Adrenal gland (tissue), 12 donors: ENCODE measurements around the gene INCENP. TPM values are rescaled to one million over a fixed set of nuclear protein-coding genes. Genes with fewer than 3 reads are reported as not detected.
A peak's percentile ranks its signal among the peaks of the same experiment; 100 is the strongest.

Experiments used
- DNase-seq, 7 donors: peaks; one replicate each; pipeline ENCODE4 v3.0.0-alpha.2; 2019 to 2020
- H3K27ac ChIP-seq, 5 donors: fragments of 200-600 bp; sonication (generic) in 4 of 5; 1 replicate in 3 of 5; 2 replicates in 2 of 5; pipeline versions ENCODE4 v1.5.1 to v1.8.0; 2016 to 2020; ENCODE audit warnings: mild to moderate bottlenecking in 1 of 5
- H3K27me3 ChIP-seq: fragments of 200-600 bp; 2 replicates; pipeline ENCODE4 v1.8.0; 2021
- H3K36me3 ChIP-seq, 2 donors: fragments of 200-600 bp; replicated peaks in 1 of 2; 1 replicate in 1 of 2; 2 replicates in 1 of 2; pipeline versions ENCODE4 v1.5.1 to v1.8.0; 2018 to 2022
- H3K4me1 ChIP-seq, 2 donors: fragments of 200-600 bp; replicated peaks in 1 of 2; 1 replicate in 1 of 2; 2 replicates in 1 of 2; pipeline versions ENCODE4 v1.5.1 to v1.8.0; 2018 to 2021
- H3K4me3 ChIP-seq, 4 donors: fragments of 200-600 bp; sonication (generic) in 3 of 4; one replicate each; pipeline ENCODE4 v1.5.1; 2016 to 2018
- H3K9me3 ChIP-seq, 3 donors: fragments of 200-600 bp; sonication (generic) in 1 of 3; replicated peaks in 1 of 3; 1 replicate in 2 of 3; 2 replicates in 1 of 3; pipeline versions ENCODE4 v1.5.1 to v1.8.0; 2016 to 2021
- POLR2A ChIP-seq, 2 donors: fragments of 450-650 bp; IDR thresholded peaks; one replicate each; pipeline ENCODE4 v1.6.1; 2017; ENCODE audit warnings: antibody characterized with exemption in 2 of 2, mild to moderate bottlenecking in 2 of 2, moderate library complexity in 1 of 2
- WGBS, 4 donors: extraction: QIAGEN DNeasy Blood & Tissue Kit in 2 of 4; methylation state at CpG; one replicate each; pipeline versions ENCODE4 v1.1.5 to v1.1.7; 2013 to 2017; 5-methylcytosine and 5-hydroxymethylcytosine counted together
- intact Hi-C, 2 donors: fragments of 100-400 bp; cut with DNase I; formaldehyde crosslinking; loops; one replicate each; pipeline versions ENCODE4 v1.14.1 to v1.15.0; 2022 to 2023
- polyA plus RNA-seq, 3 donors: library from polyadenylated mRNA; stranded (reverse); fragments of 200-250 nt in 2 of 3; fragments of 350-450 nt in 1 of 3; fragmentation: Illumina TruSeq in 1 of 3; extraction: RNeasy Lipid Tissue Mini Kit (QIAGEN cat#74804) in 1 of 3; gene quantifications; one replicate each; pipeline ENCODE4 v1.2.3, GENCODE V29; 2013 to 2014
- total RNA-seq, 9 donors: library from RNA; depleted of rRNA in 4 of 9; stranded (reverse); fragments of >200 nt in 4 of 9; fragments of 120-200 nt in 1 of 9; fragmentation: NEBNext Ultra II Directional in 1 of 9; extraction: Animal tissue kit (Norgen Biotek cat#: 25700) in 1 of 9; gene quantifications; one replicate each; pipeline versions ENCODE4 v1.1.0 to v1.2.4, GENCODE V29; 2013 to 2023
- TF ChIP-seq, protein P1 (sequence below), 6 experiments: fragments of 450-650 bp in 4 of 6; fragments of 200-600 bp in 2 of 6; sonication (generic) in 1 of 6; IDR thresholded peaks; 1 replicate in 5 of 6; 2 replicates in 1 of 6; pipeline versions ENCODE4 v1.5.1 to v1.8.0; 2016 to 2021; ENCODE audit warnings: antibody characterized with exemption in 6 of 6, mild to moderate bottlenecking in 2 of 6, moderate library complexity in 1 of 6
- donor health status: healthy with polysubstance abuse.
- donor health status: Bipolar disorder and iron deficiency.
- donor health status: DM: yes; HTN: yes; CAD: no.
- donor health status: DM: no; HTN: no; CAD: no.
- donor health status: DM: no; HTN: no; CAD: no.
- donor health status: DM: yes; HTN: yes; CAD: no.

INCENP gene
- total and polyA plus RNA-seq, 12 donors, result 1.4 to 23.2 (median 13.8) TPM

DNA sequence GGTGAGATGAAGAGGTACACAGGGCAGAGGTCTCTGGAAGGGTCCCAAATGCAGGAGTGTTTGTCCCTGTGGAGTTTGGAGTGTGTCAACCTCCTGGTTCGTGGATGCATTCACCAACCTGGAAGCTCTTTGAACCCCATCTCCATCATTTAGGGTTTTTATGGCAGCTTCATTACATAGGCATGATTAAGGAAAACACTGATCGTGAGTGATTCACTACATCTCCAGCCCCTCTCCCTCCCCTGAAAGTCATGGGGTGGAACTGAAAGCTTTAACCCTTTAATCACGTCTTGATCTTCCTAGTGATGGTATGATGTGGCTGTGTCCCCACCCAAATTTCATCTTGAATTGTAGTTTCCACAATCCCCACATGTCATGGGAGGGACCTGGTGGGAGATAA, 19.8 kb upstream of the INCENP start:
- no peaks in the 10 kb centered on the region for H3K36me3 ChIP-seq
- no peaks in the 10 kb centered on the region for H3K27me3 ChIP-seq
- WGBS, 4 donors, result 37 to 48% (median 43%) methylated on average over 3 of the region's 3 CpGs
- H3K9me3 ChIP-seq, result no peaks in the 10 kb centered on the region
- no peak for DNase-seq
- TF ChIP-seq, protein P1, sequence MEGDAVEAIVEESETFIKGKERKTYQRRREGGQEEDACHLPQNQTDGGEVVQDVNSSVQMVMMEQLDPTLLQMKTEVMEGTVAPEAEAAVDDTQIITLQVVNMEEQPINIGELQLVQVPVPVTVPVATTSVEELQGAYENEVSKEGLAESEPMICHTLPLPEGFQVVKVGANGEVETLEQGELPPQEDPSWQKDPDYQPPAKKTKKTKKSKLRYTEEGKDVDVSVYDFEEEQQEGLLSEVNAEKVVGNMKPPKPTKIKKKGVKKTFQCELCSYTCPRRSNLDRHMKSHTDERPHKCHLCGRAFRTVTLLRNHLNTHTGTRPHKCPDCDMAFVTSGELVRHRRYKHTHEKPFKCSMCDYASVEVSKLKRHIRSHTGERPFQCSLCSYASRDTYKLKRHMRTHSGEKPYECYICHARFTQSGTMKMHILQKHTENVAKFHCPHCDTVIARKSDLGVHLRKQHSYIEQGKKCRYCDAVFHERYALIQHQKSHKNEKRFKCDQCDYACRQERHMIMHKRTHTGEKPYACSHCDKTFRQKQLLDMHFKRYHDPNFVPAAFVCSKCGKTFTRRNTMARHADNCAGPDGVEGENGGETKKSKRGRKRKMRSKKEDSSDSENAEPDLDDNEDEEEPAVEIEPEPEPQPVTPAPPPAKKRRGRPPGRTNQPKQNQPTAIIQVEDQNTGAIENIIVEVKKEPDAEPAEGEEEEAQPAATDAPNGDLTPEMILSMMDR (IDR thresholded peaks at IDR 0.05), result no peak
- no peak for TF ChIP-seq POLR2A (IDR thresholded peaks at IDR 0.05)
- intact Hi-C loops, result no loop called here
- H3K27ac ChIP-seq, result peak overlapping the region in 2 of 5 donors; percentile 88 to 93
- H3K4me1 ChIP-seq, result peaks cover 11 to 13% of the 10 kb centered on the region in 2 donors
- H3K4me3 ChIP-seq, result no peak overlapping the region

DNA sequence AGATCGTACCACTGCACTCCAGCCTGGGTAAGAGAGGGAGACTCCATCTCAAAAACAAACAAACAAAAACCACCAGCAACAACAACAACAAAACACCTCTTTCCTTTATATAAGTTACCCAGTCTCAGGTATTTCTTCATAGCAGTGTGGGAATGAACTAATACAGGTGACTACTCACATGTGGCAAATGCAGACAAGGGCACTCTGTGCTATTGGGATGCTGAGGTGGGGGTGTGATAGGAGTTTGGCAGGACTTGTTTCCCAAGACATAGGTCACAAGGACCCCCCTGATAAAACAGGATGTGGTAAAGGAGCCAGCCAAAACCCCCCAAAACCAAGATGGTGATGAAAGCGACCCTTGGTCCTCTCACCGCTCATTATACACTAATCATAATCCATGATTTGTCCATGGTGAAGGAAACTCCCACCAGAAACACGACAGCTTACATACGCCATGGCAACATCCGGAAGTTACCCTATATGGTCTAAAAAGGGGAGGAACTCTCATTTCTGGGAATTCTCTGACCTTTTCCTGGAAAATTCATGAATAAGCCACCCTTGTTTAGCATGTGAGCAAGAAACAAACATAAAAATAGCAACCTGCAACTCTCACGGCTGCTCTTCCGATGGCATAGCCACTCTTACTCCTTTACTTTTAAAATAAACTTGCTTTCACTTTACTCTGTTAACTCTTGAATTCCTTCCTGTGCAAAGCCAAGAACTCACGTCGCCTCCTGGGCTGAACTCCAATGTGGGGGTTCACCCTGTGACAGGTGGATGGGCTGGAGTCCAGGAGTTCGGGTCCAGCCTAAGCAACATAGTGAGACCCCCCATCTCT, 18.8 kb upstream of the INCENP start:
- TF ChIP-seq, protein P1 (IDR thresholded peaks at IDR 0.05), result no peak
- TF ChIP-seq POLR2A (IDR thresholded peaks at IDR 0.05), result peak in 1 of 2 donors; percentile 39
- no peaks in the 10 kb centered on the region for H3K27me3 ChIP-seq
- DNase-seq, result peak in 5 of 7 donors; percentile 35 to 75 (median 66)
- intact Hi-C loops, result loop anchor here (5.0 kb wide), 2 partner anchors 208 to 358 kb away; no protein-coding TSS in a partner anchor
- no peaks in the 10 kb centered on the region for H3K9me3 ChIP-seq
- H3K36me3 ChIP-seq, result no peaks in the 10 kb centered on the region
- H3K4me3 ChIP-seq, result peak overlapping the region in 1 of 4 donors; percentile 41
- H3K27ac ChIP-seq, result peak overlapping the region in 4 of 5 donors; percentile 15 to 93 (median 69)
- WGBS, 4 donors, result 27 to 36% (median 31%) methylated on average over 10 to 11 of the region's 11 CpGs
- H3K4me1 ChIP-seq, result peaks cover 11 to 13% of the 10 kb centered on the region in 2 donors

DNA sequence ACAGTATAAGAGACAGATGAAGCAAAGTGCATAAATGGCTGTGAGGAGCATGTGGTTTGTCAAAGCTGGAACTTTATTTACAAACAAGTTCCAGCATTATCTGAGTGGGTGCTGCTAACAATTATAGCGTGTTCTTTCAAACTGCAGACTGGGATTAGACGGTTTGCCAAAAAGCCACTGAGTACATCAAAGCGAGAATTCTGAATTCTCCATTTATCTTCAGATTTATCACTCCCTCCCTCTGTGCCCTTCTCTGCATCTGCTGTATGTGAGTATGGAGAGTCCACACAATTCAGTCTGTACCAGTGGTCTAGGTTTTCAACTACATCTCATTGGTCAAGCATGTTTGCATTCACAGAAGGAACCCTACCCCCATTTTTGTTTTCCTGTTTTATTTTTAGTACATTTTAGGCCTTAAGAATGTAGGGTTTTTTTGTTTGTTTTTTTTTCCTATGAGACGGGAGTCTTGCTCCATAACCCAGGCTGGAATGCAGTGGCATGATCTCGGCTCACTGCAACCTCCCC, 18.1 kb upstream of the INCENP start:
- no peak for TF ChIP-seq POLR2A (IDR thresholded peaks at IDR 0.05)
- TF ChIP-seq, protein P1 (IDR thresholded peaks at IDR 0.05), result no peak
- Histone ChIP-seq H3K36me3 (no peaks in the 10 kb centered on the region), H3K9me3 (no peaks in the 10 kb centered on the region), H3K4me1 (peaks cover 11 to 13% of the 10 kb centered on the region in 2 donors), H3K27ac (peak overlapping the region in 4 of 5 donors; percentile 15 to 93 (median 69)), H3K27me3 (no peaks in the 10 kb centered on the region), H3K4me3 (peak overlapping the region in 1 of 4 donors; percentile 41)
- intact Hi-C loops, result loop anchor here (5.0 kb wide), 2 partner anchors 208 to 358 kb away; no protein-coding TSS in a partner anchor
- DNase-seq, result no peak
- 25 to 39% (median 35%) methylated on average over 5 of the region's 5 CpGs for WGBS, 4 donors

DNA sequence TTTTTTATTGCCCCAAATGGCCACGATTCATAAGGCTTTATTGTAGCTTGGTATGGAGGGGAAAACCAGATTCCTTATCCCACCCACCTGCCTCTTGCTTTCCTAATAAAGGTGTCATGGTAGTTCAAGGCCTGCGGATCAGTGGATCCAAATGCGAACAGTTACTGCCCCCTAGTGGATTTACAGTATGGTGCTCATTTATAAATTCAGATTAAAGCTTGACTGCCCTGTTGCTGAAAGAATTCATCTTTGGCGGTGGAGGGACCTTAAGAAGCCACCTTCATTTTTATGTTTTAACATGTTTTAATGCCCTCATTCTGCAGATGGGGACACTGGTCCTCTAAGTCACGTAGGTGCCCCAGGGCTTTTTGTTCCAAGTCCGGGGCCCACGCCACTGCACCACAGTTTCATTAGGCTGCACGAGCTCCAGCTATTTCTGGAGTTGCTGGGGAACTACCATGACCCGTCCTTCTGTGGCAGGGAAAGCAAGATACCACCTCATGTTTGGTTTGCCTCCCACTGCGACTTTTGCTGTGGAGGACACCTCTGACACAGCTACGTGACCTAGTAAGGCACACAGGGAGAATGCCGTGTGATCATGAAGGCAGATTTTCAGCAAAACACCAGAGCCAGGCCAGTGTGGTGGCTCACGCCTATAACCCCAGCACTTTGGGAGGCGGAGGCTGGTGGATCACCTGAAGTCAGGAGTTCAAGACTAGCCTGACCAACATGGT, 15.6 kb upstream of the INCENP start:
- 25 to 42% (median 35%) methylated on average over 13 to 14 of the region's 14 CpGs for WGBS, 4 donors
- TF ChIP-seq, protein P1 (IDR thresholded peaks at IDR 0.05), result peak; percentile 83 to 92 (median 87)
- TF ChIP-seq POLR2A (IDR thresholded peaks at IDR 0.05), result no peak
- no peaks in the 10 kb centered on the region for H3K9me3 ChIP-seq
- H3K36me3 ChIP-seq, result no peaks in the 10 kb centered on the region
- intact Hi-C loops, result loop anchor here (5.0 kb wide), 2 partner anchors 211 to 361 kb away; no protein-coding TSS in a partner anchor
- DNase-seq, result peak in 2 of 7 donors; percentile 49 to 50
- no peaks in the 10 kb centered on the region for H3K27me3 ChIP-seq
- H3K4me3 ChIP-seq, result no peak overlapping the region
- H3K4me1 ChIP-seq, result peaks cover 11 to 21% of the 10 kb centered on the region in 2 donors
- H3K27ac ChIP-seq, result no peak overlapping the region
